HG02943 (cell line): ENCODE results near the gene CACNG8.
"Not testable (repeated sequence)": the region's sequence is repeated elsewhere in the genome, so short reads cannot be mapped to it uniquely, and the experiment has no call there.

Source experiments
- ATAC-seq: cut with Tn5 transposase; IDR thresholded peaks from one replicate; pipeline ENCODE4 v1.9.1; 2021; ENCODE audit warnings: mild to moderate bottlenecking, low read depth, moderate library complexity; ENCODE audit not compliant: unreplicated experiment

CACNG8 gene

GRCh38 chr19:54029930-54030490, 67.3 kb downstream of the CACNG8 start:
- no peak for ATAC-seq

- ATAC-seq = no peak
Measured at GRCh38 chr19:54030895-54031586, 68.3 kb downstream of the CACNG8 start.

- ATAC-seq = no peak
Measured at GRCh38 chr19:54035215-54036178, 72.8 kb downstream of the CACNG8 start.

- not testable (repeated sequence) for ATAC-seq
Measured at GRCh38 chr19:54036542-54036941, 73.8 kb downstream of the CACNG8 start.
